NCI-H1092 (cell line): Measurements from ENCODE around the gene DLG2.

Experiments
- DNase-seq: peaks from one replicate; lab custom pipeline; 2025; lab: John Stamatoyannopoulos, UW

Gene DLG2

DNA sequence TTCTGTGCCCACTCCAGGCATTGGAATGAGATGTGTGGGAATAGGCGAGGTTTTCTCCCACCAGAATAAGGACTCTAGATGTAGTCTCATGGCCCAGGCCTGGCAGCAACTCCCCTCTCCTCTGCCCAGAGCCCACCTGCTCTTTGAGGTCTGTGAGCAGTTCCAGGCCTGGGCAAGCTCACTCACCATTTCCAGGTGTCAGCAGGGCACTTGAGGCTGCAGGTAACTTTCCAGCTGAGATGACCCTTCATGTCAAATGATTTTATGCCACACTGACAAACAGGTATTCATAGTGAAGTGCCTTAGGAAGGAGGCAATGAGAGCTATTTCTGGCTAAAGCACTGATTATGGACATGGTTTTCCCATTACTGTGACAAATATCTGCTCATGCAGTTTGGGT is 2217.7 kb downstream of the DLG2 start:
- DNase-seq: no peak

DNA sequence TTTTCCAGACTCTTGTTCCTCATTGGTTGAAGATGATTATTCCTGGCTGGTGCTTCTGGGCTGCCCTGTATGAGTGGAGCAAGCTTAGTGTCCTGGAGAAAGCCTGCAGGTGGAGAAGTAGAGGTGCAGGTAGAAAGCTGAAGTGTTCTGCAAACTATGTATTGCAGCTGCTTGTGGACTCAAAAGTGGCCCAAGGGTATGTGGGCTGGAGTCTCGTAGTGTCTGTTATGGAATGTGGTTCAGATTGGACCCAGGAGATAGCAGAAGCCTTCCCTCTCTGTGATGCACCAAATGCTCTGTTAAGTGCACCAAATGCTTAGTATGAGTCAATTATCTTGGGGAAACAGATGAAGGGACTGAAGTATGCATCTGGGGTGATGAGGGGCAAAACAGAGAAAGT is 2218.2 kb downstream of the DLG2 start:
- no peak for DNase-seq
